OCI-M2 (cell line): ENCODE results near the gene PFDN4.

ENCODE experiments used
- DNase-seq: peaks from one replicate; lab custom pipeline; 2025; ENCODE audit not compliant: unreplicated experiment; lab: John Stamatoyannopoulos, UW

The PFDN4 gene

GRCh38 chr20:54266844-54267243 is 59.0 kb downstream of the PFDN4 start:
- no peak for DNase-seq

DNA sequence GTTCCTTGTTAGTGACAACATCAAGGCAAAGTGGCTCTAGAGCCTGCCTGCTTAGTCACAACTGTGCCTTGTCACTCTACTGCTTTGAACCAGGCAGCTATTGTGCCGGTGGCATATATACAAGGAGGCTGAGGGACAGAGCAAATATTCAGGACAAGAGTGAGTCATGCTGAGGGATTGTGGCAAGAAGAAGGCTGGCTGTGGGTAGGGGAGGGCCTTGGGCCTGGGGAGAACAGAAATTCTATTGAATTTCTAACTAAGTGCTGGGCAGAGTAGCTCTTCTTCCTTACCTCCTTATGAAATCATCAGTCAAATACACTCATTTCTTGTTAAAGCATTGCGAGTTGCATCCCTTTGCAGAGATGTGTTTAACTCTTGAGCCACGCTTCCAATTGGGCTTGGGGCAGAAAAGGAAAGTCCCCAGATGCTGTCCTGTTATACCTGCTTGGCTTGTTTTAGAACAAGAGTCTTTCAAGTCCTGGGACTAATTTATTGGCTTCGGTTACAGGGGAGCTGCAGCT is 59.7 kb downstream of the PFDN4 start:
- no peak for DNase-seq

DNA sequence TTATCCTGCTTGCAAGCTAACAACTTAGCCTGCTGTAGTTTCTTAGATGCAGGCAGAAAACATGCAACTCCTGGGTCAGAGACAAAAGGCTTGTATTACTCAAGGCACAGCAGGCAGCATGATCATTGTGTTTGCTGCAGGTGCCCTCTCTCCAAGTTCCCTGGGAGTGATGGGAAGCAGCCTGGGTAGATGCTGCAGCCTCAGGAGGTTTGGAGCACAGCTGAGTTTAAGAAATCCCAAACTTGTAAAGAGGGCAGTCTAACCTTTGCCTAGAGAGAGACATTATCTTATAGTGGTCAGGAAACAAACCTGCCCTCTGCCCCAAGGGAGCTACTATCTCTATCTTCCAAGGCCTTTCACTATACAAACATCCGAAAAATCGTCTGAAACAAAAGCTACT is 61.1 kb downstream of the PFDN4 start:
- DNase-seq = no peak
